ENCODE results near the gene EIF2AK3.

DNA sequence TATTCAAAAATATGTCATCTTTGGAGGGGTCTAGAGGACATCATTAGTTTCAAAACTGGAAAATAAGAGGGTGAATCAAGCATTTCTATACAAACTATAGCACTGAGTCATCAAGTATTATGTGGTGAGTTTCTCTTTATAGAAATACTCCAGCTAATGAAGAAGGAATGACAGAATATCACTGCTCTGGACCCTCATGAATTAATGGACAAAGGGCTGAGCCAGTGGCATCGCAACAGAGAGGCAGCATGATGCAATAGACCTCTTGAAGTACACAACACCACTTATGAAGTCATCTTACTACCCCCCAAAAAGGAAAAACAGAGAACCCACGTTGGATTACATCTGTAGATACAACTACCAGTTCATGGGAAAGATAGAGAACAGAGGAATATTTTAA lies 27.4 kb upstream of the EIF2AK3 start:
- TF ChIP-seq, protein P1, sequence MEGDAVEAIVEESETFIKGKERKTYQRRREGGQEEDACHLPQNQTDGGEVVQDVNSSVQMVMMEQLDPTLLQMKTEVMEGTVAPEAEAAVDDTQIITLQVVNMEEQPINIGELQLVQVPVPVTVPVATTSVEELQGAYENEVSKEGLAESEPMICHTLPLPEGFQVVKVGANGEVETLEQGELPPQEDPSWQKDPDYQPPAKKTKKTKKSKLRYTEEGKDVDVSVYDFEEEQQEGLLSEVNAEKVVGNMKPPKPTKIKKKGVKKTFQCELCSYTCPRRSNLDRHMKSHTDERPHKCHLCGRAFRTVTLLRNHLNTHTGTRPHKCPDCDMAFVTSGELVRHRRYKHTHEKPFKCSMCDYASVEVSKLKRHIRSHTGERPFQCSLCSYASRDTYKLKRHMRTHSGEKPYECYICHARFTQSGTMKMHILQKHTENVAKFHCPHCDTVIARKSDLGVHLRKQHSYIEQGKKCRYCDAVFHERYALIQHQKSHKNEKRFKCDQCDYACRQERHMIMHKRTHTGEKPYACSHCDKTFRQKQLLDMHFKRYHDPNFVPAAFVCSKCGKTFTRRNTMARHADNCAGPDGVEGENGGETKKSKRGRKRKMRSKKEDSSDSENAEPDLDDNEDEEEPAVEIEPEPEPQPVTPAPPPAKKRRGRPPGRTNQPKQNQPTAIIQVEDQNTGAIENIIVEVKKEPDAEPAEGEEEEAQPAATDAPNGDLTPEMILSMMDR (IDR thresholded peaks at IDR 0.05) = no peak
- TF ChIP-seq ZFX (IDR thresholded peaks at IDR 0.05; ENCODE audit: borderline replicate concordance) = no peak
